ENCODE results near the gene KLHL11.
"Not testable (repeated sequence)": the region's sequence is repeated elsewhere in the genome, so short reads cannot be mapped to it uniquely, and the experiment has no call there.

KLHL11 gene

DNA sequence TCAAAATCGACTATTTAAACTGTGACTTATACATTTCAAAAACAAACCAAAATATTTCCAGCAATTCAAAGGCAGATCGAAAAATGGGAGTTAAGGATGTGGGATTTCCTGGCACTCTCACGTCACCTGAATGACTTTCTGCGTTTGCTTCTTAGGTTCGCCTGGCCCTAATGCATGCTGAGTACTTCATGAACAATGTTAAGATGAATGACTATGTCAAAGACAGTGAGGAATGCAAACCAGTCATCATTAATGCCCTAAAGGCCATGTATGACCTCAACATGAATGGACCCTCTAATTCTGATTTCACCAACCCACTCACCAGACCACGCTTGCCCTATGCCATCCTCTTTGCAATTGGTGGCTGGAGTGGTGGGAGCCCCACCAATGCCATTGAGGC, 20.3 kb downstream of the KLHL11 start:
- ChIA-PET CTCF (no interaction called here), POLR2A (no interaction called here)
- no peak for DNase-seq (ENCODE audit: extremely low spot score)
- TF ChIP-seq NFRKB (IDR thresholded peaks at IDR 0.05) (no peak), ARNT (IDR thresholded peaks at IDR 0.05) (no peak), TARDBP (IDR thresholded peaks at IDR 0.05) (no peak)

DNA sequence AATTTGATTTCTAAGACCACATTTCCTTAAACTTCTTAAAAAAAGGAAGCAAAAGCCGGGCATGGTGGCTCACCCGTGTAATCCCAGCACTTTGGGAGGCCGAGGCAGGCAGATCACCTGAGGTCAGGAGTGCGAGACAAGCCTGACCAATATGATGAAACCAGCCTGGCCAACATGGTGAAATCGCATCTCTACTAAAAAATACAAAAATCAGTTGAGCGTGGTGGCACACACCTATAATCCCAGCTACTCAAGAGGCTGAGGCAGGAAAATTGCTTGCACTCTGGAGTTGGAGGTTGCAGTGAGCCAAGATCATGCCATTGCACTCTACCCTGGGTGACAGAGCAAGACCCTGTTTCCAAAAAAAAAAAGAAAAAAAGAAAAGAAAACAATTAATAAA, 24.4 kb downstream of the KLHL11 start:
- CTCF ChIA-PET; DNase-seq (ENCODE audit: extremely low spot score): not testable (repeated sequence)
- POLR2A ChIA-PET = interaction anchor here (1.4 kb wide), 1 partner anchor 23 kb away, joined by 3 read pairs; no protein-coding TSS in a partner anchor

DNA sequence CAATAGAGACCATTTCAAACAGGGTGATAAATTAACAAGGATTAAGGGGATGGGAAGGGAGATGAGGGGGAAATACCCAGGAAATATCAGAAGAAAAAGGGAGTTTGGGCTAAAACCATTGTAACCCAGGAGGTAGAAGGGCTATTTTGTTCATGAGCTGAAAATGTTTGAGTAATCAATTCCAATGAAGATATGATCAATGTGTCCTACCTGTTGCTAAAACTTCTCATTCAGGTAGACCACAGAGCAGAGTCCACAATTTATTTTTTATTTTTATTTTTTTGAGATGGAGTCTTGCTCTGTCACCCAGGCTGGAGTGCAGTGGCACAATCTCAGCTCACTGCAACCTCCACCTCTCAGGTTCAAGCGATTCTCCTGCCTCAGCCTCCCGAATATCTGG, 25.8 kb downstream of the KLHL11 start:
- ChIA-PET POLR2A (interaction anchor here (5.9 kb wide), 1 partner anchor 28 kb away, joined by 40 read pairs; the partner anchor contains the start of genes FKBP10 and P3H4), CTCF (interaction anchor here (0.6 to 1.5 kb wide), 2 partner anchors 29 to 38 kb away, joined by 3 read pairs; no protein-coding TSS in a partner anchor)
- DNase-seq (ENCODE audit: extremely low spot score) = not testable (repeated sequence)

DNA sequence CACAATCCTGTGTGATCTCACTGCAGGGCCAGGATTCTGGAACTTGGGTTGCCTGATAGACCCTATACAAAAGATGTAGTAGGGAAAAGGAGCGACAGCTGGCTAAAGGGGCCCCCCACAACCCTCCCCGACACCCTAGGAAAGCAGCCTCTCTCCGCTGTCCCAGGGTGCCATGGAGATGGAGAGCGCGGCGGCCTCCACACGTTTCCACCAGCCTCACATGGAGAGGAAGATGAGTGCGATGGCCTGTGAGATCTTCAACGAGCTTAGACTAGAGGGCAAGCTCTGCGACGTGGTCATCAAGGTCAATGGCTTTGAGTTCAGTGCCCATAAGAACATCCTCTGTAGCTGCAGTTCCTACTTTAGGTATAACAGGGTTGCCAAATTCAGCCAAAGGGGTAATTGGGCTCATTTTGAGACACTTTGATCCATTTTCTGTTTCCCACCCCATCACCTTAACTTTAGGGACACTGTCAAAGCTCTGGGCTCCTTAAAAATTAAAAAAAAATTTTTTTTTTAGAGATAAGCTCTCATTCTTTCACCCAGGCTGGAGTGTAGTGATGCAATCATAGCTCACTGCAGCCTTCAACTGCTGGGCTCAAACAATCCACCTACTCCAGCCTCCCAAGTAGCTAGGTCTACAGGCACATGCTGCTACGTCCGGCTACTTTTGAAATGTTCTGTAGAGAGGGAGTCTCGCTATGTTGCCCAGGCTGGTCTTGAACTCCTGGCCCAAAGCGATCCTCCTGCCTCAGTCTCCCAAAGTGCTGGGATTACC, 27.3 kb downstream of the KLHL11 start, which contains the start of gene KLHL10:
Gene KLHL10 (plus strand): TSS at position 65 of the 778 bp plus-strand sequence. CDS start 108 bp downstream, at position 173.
- no peak for DNase-seq (ENCODE audit: extremely low spot score)
- TF ChIP-seq SP1 (IDR thresholded peaks at IDR 0.05) = no peak
- no peak for TF ChIP-seq FOXA1 (IDR thresholded peaks at IDR 0.05)
- TF ChIP-seq ZNF384 (IDR thresholded peaks at IDR 0.05) = no peak
- TF ChIP-seq ARNT (IDR thresholded peaks at IDR 0.05) = no peak
- TF ChIP-seq ELF4 (IDR thresholded peaks at IDR 0.05) = no peak
- TF ChIP-seq TARDBP (IDR thresholded peaks at IDR 0.05) = no peak
- TF ChIP-seq FOXK2 (IDR thresholded peaks at IDR 0.05) = no peak
- no peak for TF ChIP-seq SUZ12 (IDR thresholded peaks at IDR 0.05)
- no peak for TF ChIP-seq CTBP1 (IDR thresholded peaks at IDR 0.05; ENCODE audit: borderline replicate concordance)
- no peak for TF ChIP-seq NFRKB (IDR thresholded peaks at IDR 0.05)
- TF ChIP-seq LEF1 (IDR thresholded peaks at IDR 0.05; ENCODE audit: borderline replicate concordance) = no peak
- TF ChIP-seq L3MBTL2 (conservative IDR thresholded peaks at IDR 0.05) = no peak
- no peak for TF ChIP-seq FOXM1 (IDR thresholded peaks at IDR 0.05; ENCODE audit: borderline replicate concordance)
- ChIA-PET POLR2A (interaction anchor here (0.6 to 5.9 kb wide), 5 partner anchors 13 to 148 kb away, joined by 3 to 40 read pairs (median 4); partner anchors contain the start of genes FKBP10, ODAD4 and P3H4), CTCF (interaction anchor here (0.7 to 1.5 kb wide), 5 partner anchors 19 to 150 kb away, joined by 3 to 5 read pairs (median 3); no protein-coding TSS in a partner anchor)

DNA sequence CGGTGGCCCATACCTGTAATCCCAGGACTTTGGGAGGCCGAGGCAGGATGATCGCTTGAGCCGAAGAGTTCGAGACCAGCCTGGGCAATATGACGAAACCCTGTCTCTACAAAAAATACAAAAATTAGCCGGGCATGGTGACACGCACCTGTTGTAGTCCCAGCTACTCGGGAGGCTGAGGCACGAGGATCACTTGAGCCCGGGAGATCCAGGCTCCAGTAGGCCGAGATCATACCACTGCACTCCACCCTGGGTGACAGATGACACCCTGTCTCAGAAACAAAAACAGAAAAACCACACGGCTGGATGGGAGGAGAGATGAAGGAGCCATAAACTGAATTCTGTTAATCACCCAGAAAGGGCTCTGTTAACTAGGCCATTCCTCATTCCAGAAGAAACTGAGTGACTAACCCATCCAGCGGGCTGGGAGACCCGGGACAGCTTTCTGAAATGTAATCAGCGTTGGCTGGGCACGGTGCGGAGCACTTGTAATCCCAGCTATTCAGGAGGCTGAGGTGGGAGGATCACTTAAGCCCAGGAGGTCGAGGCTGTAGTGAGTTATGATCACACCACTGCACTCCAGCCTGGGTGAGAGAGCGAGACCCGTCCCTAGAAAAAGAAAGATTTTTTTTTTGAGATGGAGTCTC, 28.6 kb downstream of the KLHL11 start:
- DNase-seq (ENCODE audit: extremely low spot score) = no peak
- ChIA-PET CTCF (no interaction called here), POLR2A (interaction anchor here (0.7 to 5.9 kb wide), 7 partner anchors 12 to 94 kb away, joined by 3 to 40 read pairs (median 8); partner anchors contain the start of genes FKBP10, KLHL11, ODAD4 and P3H4)
- TF ChIP-seq L3MBTL2 (conservative IDR thresholded peaks at IDR 0.05) (peak; percentile 13; the same call in 1 of the 2 replicates), ZNF384 (IDR thresholded peaks at IDR 0.05) (no peak)

DNA sequence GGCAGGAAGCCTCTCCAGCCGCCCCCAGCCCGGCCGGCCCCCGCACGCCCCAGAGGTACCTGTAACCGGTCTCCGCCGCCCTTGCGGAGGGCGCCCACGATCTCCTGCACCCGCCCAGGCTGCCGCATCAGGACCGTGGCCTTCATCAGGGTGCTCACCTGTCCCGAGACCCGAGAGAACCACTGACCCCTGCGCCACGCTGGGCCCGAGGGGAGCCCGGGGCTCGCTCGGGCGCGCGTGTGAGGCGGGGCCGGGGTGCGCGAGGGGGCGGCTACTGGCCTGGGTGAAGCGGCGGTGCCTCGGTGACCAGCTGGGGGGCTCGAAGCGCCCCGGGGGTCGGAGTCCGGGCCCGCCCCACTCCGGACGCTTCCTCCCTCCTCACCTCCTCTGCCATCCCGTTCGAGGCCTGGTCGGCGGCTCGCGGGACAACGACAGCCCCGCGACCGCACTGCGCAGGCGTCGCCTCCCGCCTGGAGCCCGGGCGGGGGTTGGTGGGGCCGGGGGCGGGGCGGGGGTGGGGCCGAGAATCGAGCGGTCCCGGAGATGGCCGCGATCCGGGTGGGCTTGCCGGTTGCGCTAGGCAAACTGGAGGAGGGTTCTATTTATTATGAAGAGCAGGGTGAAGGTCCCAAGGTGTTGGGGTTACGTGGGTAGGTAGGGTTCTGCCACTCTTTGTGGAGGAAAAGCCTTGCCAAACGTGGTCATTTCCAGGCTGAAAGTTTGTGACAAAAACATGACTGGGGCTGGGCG, 29.2 kb downstream of the KLHL11 start, which contains the start of gene NT5C3B:
Gene NT5C3B (minus strand): TSS at position 433 of the 750 bp plus-strand sequence. CDS start 39 bp downstream, at position 394.
- DNase-seq (ENCODE audit: extremely low spot score) = peak; percentile 98
- TF ChIP-seq L3MBTL2 (conservative IDR thresholded peaks at IDR 0.05) (no peak), ZNF384 (IDR thresholded peaks at IDR 0.05) (no peak), ELF4 (IDR thresholded peaks at IDR 0.05) (no peak), NFRKB (IDR thresholded peaks at IDR 0.05) (no peak), FOXK2 (IDR thresholded peaks at IDR 0.05) (no peak)
- POLR2A ChIA-PET = interaction anchor here (1.0 to 5.9 kb wide), 10 partner anchors 12 to 147 kb away, joined by 3 to 40 read pairs (median 9); partner anchors contain the start of genes ACLY, EIF1, FKBP10 and JUP
- CTCF ChIA-PET = interaction anchor here (0.6 to 1.4 kb wide), 2 partner anchors 12 to 16 kb away, joined by 4 to 5 read pairs; no protein-coding TSS in a partner anchor

DNA sequence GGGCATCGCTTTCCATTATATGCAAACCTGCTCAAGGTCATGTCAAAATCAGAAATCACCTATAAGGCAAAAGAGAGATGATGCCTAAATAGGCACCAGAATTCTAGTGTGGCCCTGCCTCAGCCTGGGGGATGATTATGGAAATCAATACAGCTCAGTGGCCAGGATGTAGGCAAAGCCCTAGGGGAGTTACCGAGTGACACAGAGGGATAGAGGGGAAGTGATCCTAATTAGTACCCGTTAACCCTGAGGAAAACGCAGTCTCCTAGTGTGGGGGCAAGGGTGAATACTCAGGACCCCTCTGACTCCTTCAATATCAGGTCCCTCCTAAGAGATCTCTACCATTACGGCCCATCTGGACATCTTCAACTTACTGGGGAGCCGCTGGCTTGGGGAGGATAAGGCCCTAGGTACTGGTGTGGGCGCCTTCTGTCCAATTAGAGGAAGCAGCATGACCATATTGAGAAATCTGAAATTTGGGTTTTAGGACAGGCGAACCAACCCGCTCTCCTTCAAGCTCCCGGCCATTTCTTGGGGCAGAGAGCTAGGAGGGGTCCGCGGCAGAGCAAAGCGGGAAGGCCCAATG, 29.9 kb downstream of the KLHL11 start:
- DNase-seq (ENCODE audit: extremely low spot score) = no peak
- TF ChIP-seq SUZ12 (IDR thresholded peaks at IDR 0.05) (no peak), ELF4 (IDR thresholded peaks at IDR 0.05) (no peak), CTBP1 (IDR thresholded peaks at IDR 0.05; ENCODE audit: borderline replicate concordance) (no peak), SP1 (IDR thresholded peaks at IDR 0.05) (no peak), LEF1 (IDR thresholded peaks at IDR 0.05; ENCODE audit: borderline replicate concordance) (no peak), FOXK2 (IDR thresholded peaks at IDR 0.05) (no peak), FOXA1 (IDR thresholded peaks at IDR 0.05) (no peak), L3MBTL2 (conservative IDR thresholded peaks at IDR 0.05) (no peak), TARDBP (IDR thresholded peaks at IDR 0.05) (no peak), HDGF (IDR thresholded peaks at IDR 0.05; ENCODE audit: borderline replicate concordance) (no peak), ARNT (IDR thresholded peaks at IDR 0.05) (no peak), FOXM1 (IDR thresholded peaks at IDR 0.05; ENCODE audit: borderline replicate concordance) (no peak), BHLHE40 (IDR thresholded peaks at IDR 0.05; ENCODE audit: borderline replicate concordance) (no peak), ZNF384 (IDR thresholded peaks at IDR 0.05) (no peak), NFRKB (IDR thresholded peaks at IDR 0.05) (no peak)
- TF ChIP-seq, protein P1, sequence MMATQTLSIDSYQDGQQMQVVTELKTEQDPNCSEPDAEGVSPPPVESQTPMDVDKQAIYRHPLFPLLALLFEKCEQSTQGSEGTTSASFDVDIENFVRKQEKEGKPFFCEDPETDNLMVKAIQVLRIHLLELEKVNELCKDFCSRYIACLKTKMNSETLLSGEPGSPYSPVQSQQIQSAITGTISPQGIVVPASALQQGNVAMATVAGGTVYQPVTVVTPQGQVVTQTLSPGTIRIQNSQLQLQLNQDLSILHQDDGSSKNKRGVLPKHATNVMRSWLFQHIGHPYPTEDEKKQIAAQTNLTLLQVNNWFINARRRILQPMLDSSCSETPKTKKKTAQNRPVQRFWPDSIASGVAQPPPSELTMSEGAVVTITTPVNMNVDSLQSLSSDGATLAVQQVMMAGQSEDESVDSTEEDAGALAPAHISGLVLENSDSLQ (IDR thresholded peaks at IDR 0.05) = no peak
- ChIA-PET CTCF (interaction anchor here (0.6 to 1.4 kb wide), 5 partner anchors 13 to 124 kb away, joined by 3 to 5 read pairs (median 4); partner anchors contain the start of gene JUP), POLR2A (interaction anchor here (0.9 to 5.9 kb wide), 13 partner anchors 11 to 146 kb away, joined by 3 to 40 read pairs (median 7); partner anchors contain the start of genes ACLY, EIF1, FKBP10 and JUP)

DNA sequence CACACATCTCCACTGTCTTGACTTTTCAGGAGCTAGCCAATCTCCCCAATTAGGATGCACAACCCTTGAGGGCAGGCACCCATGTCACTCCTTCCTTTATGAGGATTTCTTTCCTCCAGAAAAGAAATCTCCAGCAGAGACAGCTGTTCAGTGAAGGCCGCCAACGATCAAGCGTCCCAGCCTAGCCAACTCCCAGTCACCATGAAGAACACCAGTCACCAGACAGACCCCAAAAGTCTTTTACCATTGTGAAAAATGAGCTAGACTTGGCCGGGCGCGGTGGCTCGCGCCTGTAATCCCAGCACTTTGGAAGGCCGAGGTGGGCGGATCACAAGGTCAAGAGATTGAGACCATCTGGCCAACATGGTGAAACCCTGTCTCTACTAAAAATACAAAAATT, 35.3 kb downstream of the KLHL11 start:
- POLR2A ChIA-PET = interaction anchor here (1.1 to 4.0 kb wide), 5 partner anchors 10 to 141 kb away, joined by 3 to 12 read pairs (median 8); partner anchors contain the start of genes ACLY, EIF1, FKBP10 and KLHL11
- DNase-seq (ENCODE audit: extremely low spot score); CTCF ChIA-PET: not testable (repeated sequence)

All from HEK293T (cell line).